Measurements from ENCODE around the gene RHBDD2. TPM values are rescaled to one million over a fixed set of nuclear protein-coding genes. Genes with fewer than 3 reads are reported as not detected.
A peak's percentile ranks its signal among the peaks of the same experiment; 100 is the strongest.

Gene RHBDD2
- total RNA-seq, 1 experiment from 2014 or later: 79.3 TPM

DNA sequence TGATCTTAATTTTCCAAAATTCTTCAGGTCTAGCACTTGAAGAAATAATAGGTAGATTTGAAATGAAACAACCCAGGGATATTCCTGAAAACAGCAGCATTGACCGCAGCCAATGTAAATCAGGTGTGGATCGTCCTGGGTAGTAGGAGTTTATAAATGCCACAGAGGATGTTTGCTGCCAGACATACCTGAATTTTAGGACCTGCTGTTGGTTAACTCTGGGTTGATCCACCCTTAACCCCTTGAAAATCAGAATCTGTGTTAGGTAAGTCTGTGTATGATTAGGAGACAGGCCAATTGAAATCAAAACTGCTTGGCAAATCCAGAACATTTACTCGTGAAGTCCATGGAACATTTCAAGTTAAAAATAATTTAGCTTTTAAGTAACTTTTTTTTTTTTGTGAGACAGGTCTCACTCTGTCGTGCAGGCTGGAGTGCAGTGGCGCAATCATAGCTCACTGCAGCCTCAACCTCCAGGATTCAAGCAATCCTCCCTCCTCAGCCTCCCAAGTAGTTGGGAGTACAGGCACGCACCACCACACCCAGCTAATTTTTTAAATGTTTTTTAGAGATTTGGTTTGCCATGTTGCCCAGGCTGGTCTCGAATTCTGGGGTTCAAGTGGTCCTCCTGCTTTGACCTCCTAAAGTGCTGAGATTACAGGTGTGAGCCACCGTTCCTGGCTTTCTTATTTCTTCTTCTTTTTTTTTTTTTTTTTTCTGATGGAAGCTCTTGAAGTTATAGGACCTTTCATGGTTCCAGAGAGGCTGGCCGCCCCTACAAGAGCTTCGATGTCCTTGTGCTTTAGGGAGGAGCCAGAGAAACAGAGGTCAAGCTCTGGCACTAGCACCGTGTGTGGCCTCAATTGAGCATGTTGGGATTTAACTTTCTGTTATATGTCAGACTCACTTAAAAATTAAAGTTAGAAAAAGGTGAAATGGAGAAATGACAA is 38.1 kb downstream of the RHBDD2 start:
- intact Hi-C loops (cut with micrococcal nuclease; ENCODE audit: unreplicated experiment): no loop called here
- no peak for ATAC-seq

GRCh38 chr7:75920431-75921161 is 41.8 kb downstream of the RHBDD2 start:
- no peak for TF ChIP-seq SIN3A (IDR thresholded peaks at IDR 0.05; ENCODE audit: borderline replicate concordance, insufficient read depth, low read depth, low read length)
- TF ChIP-seq, protein P1, sequence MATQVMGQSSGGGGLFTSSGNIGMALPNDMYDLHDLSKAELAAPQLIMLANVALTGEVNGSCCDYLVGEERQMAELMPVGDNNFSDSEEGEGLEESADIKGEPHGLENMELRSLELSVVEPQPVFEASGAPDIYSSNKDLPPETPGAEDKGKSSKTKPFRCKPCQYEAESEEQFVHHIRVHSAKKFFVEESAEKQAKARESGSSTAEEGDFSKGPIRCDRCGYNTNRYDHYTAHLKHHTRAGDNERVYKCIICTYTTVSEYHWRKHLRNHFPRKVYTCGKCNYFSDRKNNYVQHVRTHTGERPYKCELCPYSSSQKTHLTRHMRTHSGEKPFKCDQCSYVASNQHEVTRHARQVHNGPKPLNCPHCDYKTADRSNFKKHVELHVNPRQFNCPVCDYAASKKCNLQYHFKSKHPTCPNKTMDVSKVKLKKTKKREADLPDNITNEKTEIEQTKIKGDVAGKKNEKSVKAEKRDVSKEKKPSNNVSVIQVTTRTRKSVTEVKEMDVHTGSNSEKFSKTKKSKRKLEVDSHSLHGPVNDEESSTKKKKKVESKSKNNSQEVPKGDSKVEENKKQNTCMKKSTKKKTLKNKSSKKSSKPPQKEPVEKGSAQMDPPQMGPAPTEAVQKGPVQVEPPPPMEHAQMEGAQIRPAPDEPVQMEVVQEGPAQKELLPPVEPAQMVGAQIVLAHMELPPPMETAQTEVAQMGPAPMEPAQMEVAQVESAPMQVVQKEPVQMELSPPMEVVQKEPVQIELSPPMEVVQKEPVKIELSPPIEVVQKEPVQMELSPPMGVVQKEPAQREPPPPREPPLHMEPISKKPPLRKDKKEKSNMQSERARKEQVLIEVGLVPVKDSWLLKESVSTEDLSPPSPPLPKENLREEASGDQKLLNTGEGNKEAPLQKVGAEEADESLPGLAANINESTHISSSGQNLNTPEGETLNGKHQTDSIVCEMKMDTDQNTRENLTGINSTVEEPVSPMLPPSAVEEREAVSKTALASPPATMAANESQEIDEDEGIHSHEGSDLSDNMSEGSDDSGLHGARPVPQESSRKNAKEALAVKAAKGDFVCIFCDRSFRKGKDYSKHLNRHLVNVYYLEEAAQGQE (IDR thresholded peaks at IDR 0.05; ENCODE audit: insufficient read depth in 1 of 2, low read depth in 2 of 2, low read length in 1 of 2): no peak
- Histone ChIP-seq H3K4me1 (ENCODE audit: control insufficient read depth, insufficient read depth, low read length) (peaks cover 11% of the 10 kb centered on the region; the same call in 1 of the 2 replicates), H3K9me3 (ENCODE audit: control insufficient read depth, insufficient read depth, low read depth, low read length) (no peaks in the 10 kb centered on the region), H3K27ac (ENCODE audit: low read length) (no peak overlapping the region), H3K4me3 (ENCODE audit: low read depth in 2 of 2, low read length in 2 of 2) (no peak overlapping the region), H3K36me3 (ENCODE audit: control insufficient read depth, insufficient read depth, low read length) (no peaks in the 10 kb centered on the region), H3K27me3 (ENCODE audit: control insufficient read depth, insufficient read depth, low read length) (no peaks in the 10 kb centered on the region)
- BruUV-seq (replicated peaks): no TSS peak
- intact Hi-C loops (cut with micrococcal nuclease; ENCODE audit: unreplicated experiment): no loop called here
- DNase-seq (ENCODE audit: low read depth, low spot score) (no peak), ATAC-seq (no peak)
- CTCF ChIA-PET: interaction anchor here (0.5 to 0.7 kb wide), 2 partner anchors 54 to 55 kb away, joined by 3 to 6 read pairs; no protein-coding TSS in a partner anchor
- in situ Hi-C loops (cut with HindIII; ENCODE audit: low pct_unique_long_range_greater_than_20kb, low sequenced_read_pairs): no loop called here
- POLR2A ChIA-PET: interaction anchor here (0.6 kb wide), 1 partner anchor 74 kb away, joined by 3 read pairs; no protein-coding TSS in a partner anchor

More for the DNA sequence above, 38.1 kb downstream of the RHBDD2 start:
- Histone ChIP-seq H3K27ac (ENCODE audit: low read length) (no peak overlapping the region), H3K27me3 (ENCODE audit: control insufficient read depth, insufficient read depth, low read length) (no peaks in the 10 kb centered on the region), H3K4me3 (ENCODE audit: low read depth in 2 of 2, low read length in 2 of 2) (peak overlapping the region; percentile 93 to 98), H3K9me3 (ENCODE audit: control insufficient read depth, insufficient read depth, low read depth, low read length) (no peaks in the 10 kb centered on the region), H3K4me1 (ENCODE audit: control insufficient read depth, insufficient read depth, low read length) (peaks cover 15% of the 10 kb centered on the region), H3K36me3 (ENCODE audit: control insufficient read depth, insufficient read depth, low read length) (no peaks in the 10 kb centered on the region; the same call in 1 of the 2 replicates)
- no TSS peak for BruUV-seq (replicated peaks)
- TF ChIP-seq SIN3A (IDR thresholded peaks at IDR 0.05; ENCODE audit: borderline replicate concordance, insufficient read depth, low read depth, low read length): no peak
- TF ChIP-seq, protein P2, sequence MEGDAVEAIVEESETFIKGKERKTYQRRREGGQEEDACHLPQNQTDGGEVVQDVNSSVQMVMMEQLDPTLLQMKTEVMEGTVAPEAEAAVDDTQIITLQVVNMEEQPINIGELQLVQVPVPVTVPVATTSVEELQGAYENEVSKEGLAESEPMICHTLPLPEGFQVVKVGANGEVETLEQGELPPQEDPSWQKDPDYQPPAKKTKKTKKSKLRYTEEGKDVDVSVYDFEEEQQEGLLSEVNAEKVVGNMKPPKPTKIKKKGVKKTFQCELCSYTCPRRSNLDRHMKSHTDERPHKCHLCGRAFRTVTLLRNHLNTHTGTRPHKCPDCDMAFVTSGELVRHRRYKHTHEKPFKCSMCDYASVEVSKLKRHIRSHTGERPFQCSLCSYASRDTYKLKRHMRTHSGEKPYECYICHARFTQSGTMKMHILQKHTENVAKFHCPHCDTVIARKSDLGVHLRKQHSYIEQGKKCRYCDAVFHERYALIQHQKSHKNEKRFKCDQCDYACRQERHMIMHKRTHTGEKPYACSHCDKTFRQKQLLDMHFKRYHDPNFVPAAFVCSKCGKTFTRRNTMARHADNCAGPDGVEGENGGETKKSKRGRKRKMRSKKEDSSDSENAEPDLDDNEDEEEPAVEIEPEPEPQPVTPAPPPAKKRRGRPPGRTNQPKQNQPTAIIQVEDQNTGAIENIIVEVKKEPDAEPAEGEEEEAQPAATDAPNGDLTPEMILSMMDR (IDR thresholded peaks at IDR 0.05): no peak
- TF ChIP-seq TCF7L2 (IDR thresholded peaks at IDR 0.05; ENCODE audit: low read depth, low read length): no peak
- TF ChIP-seq, protein P1 (IDR thresholded peaks at IDR 0.05; ENCODE audit: insufficient read depth in 1 of 2, low read depth in 2 of 2, low read length in 1 of 2): no peak
- TF ChIP-seq POLR2AphosphoS5 (IDR thresholded peaks at IDR 0.05; ENCODE audit: low read depth, low read length): no peak
- DNase-seq (ENCODE audit: low read depth, low spot score): no peak
- POLR2A ChIA-PET: interaction anchor here (0.5 to 0.6 kb wide), 4 partner anchors 12 to 49 kb away, joined by 4 to 10 read pairs (median 6); no protein-coding TSS in a partner anchor
- in situ Hi-C loops (cut with HindIII; ENCODE audit: low pct_unique_long_range_greater_than_20kb, low sequenced_read_pairs): no loop called here
- CTCF ChIA-PET: interaction anchor here (0.6 kb wide), 1 partner anchor 10 kb away, joined by 3 read pairs; no protein-coding TSS in a partner anchor
